Activated T-helper 9 cell treated with anti-CD3 and anti-CD28 coated beads, Interleukin-2, amount 50 U/mL, for 16 hours (primary cell): Measurements from ENCODE around the gene HOXB4.

ENCODE experiments used
- DNase-seq: peaks from one replicate; pipeline ENCODE4 v3.0.0-alpha.2; 2020; ENCODE audit warnings: low read depth

The HOXB4 gene

GRCh38 chr17:48577946-48578615 is at the start of gene HOXB4:
TSS of gene HOXB4 (minus strand) at chr17:48578350. CDS start at chr17:48578319, 31 bp downstream.
- peak; percentile 52 for DNase-seq

DNA sequence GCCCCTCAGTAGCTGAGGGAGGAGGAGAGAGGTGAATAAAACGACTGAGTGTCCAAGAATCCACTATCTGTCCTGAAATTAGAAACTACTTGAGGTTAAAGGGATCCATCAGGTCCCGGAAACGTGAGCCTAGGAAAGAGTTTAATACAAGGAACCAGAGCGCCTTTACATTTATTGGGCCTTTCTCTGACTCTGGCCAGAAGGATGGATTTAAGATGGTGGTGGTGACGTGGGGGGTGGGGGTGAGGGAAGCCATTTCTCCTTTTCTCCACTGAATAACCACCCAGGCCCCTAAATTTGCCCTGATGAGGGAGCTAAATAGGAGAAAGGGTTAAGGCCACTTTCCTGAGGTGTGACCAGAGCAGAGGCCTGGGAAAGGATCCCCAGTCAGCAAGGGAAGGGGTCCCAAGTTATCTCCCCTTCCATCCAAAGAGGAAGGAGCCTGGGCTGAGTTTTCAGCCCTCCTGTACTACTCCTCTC is 49.0 kb upstream of the HOXB4 start:
- no peak for DNase-seq

GRCh38 chr17:48626245-48627117 is 48.3 kb upstream of the HOXB4 start, which contains the start of gene HOXB9:
TSS of gene HOXB9 (minus strand) at chr17:48626358. CDS start at chr17:48626269, 89 bp downstream.
- peak; percentile 48 for DNase-seq

GRCh38 chr17:48625495-48626244 is 47.5 kb upstream of the HOXB4 start:
- no peak for DNase-seq

DNA sequence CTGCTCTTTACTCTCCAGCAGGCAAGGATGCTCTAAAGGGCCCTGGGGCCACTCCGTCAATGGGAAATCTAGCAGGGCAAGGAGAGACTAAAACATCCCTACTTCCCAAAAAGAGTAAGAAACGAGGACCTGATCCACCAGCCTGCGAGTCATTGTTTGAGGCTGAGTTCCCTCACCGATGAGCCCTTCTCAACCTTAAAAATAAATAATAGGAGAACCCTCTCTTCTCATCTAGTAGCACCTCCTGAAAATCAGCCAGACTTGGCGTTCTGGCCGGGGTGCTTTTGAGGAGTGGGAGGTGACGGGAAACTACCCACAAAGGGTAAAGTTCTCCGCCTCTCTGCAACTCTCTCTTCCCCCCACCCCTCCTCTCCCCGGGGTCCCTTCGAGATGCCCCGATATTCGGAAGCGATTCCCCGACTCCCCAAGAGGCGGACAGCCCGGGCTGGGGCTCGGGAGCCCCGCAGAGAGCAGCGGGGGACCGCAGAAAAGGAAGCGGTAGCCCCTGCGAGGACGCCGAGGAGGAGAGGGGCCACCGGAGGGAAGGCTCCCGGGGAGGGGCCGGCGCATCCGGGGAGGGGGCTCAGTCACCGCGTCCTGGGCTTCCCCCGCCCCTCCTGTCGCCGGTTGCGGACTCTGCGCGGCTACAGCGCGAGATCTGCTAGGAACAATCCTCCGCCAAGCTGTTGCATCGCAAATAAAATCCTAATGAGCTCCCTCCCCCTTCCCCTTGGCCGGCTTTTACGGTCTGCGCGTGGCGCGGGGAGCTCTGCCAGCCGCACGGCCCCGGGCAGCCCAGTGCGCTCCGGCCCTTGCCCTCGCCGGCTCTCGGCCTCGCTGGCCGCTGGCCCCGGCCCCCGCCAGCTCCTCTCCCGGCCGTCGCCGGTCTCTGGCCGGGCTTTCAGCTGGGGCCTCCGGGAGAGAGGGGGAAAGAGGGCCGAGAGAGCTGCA is 46.7 kb upstream of the HOXB4 start:
- DNase-seq = no peak

- DNase-seq = no peak
Measured at GRCh38 chr17:48624118-48624517, 46.0 kb upstream of the HOXB4 start.

GRCh38 chr17:48623583-48623982 is 45.4 kb upstream of the HOXB4 start:
- DNase-seq = no peak

- no peak for DNase-seq
Measured at GRCh38 chr17:48622857-48623256, 44.7 kb upstream of the HOXB4 start.

DNA sequence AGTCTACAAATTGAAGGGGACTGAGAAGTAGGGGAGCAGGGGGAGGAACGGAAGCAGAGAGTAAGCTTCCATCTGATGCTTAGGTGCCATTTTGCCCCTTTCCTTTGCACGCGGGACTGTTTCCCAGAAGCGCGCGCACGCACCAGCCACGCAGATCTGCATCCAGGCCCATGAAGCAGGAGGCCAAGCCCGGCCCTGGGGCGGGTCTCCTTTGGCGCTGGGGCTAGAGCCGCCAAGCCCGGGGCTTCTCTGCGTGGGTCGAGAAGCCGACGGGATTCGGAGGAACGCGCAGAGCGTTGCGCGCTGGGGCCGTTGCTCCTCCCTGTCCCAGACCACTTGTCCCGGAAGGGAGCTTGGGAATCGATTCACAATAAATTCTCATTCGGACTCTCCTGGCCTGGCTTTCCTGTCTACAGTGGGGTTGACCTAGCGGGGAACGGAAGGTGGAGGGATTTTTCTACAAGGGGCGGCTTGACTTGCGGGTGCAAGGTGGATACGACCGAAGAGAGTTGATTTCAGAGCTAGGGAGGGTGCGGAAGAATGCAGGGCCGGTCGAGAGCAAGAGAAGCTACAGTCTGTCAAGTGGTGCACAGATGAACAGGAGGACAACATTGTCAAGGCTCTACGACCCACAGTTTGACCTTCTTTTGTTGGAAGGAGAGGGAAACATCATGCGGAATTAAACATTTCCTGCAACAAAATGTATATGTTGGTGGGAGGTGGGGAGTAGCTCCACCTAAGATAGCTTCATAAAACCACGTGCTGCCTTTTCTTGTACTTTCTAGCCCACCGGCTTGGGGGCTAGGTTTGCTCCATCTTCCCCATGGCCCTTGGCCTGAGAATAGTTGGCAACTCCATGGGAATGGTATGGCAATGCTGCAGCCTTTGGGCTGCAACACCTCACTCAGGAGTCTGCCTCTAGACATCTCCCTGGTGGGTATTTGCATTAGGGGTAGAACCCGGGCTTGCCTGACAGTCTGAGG is 43.6 kb upstream of the HOXB4 start:
- no peak for DNase-seq

- DNase-seq = no peak
Measured at GRCh38 chr17:48620461-48621139, 42.5 kb upstream of the HOXB4 start.

DNA sequence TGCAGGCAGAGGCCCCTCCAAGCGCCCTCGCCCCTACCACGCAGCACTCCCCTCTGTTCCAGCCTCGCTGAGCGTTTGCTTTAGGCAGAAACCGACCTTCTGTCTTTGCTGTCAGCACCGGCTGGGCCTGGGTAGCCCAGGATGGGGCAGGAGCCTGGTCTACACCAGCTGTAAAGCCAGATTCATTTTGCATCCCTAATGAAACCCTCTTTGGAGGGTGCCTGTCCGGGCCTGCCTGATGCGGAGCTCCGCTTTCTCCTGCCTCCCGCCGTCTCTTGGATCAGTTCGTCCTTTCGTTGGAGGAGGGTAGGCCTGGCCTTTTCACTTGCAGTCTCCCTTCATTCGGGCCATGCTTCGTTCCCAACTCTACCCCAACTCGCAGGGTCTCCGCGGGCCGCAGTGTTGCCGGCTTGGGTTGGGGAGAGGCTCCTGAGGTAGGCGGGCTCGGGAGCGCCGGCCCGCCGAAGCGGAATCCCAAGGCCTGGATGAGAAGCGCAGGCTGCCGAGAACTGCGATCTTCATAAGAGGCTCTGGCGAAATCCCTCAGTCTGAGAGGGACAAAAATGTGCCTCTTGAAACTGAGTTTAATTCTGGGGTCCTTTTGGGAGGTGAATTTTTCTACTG is 41.8 kb upstream of the HOXB4 start:
- no peak for DNase-seq

DNA sequence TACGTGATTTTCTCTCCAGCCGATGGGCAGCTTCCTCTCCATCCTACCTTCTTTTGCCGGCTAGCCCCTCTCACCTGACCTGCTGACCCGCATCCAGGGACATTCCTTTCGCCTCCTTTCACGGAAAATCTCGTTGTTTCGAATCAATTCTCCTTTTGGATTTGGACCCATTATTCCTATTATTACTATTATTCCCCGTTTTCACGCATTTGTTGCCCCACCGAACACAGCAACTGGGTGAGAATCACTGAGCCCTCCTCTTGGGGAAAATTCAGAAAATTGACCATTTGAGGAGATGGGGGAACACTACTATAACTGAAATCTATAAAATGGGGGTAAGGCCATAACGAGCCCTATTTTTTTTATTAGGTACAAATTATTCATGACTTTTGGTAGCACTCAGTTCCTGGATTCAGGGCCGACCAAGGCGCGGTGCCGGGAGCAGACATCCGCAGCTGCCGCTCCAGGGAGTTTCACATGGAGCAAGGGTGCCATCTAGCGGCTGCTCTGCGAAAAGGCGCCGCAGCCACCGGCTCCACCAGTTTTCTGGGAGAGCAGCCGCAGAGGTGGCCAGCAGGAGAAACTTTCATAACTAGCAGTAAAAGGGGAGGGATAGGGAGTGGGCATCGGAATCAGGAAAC is 40.2 kb upstream of the HOXB4 start:
- DNase-seq = peak; percentile 72

DNA sequence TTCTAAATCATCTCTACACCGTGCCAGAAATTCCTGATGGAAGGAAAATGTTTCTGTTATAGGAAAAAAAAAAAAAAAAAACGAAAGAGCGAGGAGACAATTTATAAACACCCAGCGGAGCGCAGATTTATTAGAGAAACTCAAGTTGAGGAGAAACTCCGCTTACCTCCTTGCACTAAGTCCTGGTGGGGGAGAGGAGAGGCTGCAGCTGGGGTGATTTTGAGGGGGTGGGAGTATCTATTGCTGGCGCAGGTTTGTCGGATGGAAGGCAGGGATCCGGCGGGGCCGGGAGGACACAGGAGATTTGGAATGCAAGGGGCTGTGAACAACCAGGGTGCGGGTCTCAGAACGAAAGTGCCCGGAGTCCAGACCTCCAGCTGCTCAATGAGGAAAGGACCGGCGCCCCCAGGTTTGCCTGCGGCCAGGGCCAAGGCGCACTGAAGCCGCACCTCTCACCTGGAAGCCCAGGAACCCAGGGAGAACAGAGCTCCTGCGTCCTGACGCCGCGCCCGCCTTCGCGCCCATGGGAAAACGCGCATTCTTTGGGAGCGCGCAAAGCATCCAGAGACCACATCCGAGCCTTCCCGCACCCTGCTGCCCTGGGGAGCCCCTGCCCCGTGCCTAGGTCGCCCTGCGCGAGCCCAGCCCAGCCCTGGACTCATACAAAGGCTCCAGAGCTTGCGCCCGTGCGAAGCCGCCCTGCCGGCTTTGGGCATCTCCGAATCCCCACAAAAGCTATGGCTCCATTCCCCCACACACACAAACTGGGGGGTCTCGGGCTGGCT is 39.5 kb upstream of the HOXB4 start:
- no peak for DNase-seq

DNA sequence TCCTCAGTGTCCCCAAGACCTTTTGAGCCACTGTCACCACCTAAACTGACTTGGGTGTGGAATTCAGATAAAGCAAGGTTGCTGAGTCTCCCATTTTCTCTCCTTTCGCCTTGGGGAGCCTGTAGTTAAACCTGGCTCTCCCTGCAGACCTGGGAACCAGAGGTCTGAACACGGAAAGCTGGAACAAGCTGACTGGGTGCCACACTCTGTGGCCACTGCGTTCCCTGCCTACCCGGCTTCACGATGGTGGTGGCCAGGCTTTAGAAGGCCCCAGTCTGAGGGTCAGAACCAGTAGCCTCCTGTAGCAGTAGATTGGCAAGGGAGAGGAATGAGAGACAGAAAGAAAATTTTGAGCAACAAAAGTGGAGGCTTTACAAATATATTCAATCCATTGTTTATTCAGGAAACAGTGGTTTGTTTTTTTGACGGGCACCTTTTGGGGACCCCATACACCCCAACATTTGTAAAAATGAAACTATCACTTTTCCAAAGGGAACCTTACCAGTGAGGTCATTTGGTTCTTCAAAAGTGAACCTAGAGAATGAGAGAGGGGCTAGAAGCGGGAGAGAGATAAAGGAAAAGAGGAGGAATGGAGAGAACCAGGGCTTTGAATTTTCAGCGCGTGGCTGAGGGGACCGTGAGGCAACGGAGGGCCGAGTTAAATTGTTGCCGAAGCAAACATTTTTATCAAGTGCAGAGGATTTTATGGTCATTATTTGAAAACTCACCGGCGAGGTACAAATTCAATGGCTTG is 38.7 kb upstream of the HOXB4 start:
- no peak for DNase-seq

DNA sequence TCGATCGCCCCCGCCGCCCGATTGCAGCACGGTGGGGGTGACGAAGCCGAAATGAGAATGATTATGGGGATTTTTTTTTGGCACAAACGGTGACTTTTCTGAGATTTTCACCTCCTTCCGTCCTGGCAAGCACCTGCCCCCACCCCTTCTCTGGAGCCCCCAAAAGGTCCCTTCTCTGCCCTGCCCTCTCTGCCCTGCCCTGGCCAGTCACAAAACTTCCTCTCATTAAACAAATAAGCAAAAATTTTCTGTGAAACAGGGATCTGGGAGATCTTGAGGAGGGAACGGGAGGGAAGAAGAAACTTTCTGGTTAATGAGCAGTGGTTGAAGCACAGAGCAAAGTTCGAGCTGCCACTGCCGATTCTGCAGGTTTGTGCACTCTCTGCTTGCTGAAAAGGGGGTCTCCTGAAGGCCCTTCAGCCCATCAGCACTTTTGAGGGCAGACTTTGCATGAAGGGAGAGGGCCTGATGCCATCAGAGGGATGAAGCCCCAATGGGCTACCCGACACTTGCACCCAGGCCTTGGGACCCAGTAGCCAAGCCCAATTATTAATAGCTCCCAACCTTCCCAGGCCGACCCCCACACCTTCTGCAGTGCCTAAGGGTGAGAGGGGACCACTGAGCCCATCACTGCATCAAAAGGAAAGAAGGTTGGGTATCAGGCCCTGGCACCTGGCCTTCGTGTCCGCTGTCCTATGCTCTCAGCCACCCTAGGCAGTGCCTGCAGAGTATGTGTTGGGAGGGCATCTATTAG is 38.0 kb upstream of the HOXB4 start:
- DNase-seq = no peak
